ENCODE data around the gene UBQLN2.
"Not testable (repeated sequence)": the region's sequence is repeated elsewhere in the genome, so short reads cannot be mapped to it uniquely, and the experiment has no call there.

The UBQLN2 gene

GRCh38 chrX:56563231-56564161 is at the start of gene UBQLN2:
Gene UBQLN2, plus strand, starts transcription at chrX:56563627. Its CDS starts 247 bp downstream, at chrX:56563874.
- peak; percentile 81 for DNase-seq

GRCh38 chrX:56519642-56520041 is 43.8 kb upstream of the UBQLN2 start:
- DNase-seq, result no peak

DNA sequence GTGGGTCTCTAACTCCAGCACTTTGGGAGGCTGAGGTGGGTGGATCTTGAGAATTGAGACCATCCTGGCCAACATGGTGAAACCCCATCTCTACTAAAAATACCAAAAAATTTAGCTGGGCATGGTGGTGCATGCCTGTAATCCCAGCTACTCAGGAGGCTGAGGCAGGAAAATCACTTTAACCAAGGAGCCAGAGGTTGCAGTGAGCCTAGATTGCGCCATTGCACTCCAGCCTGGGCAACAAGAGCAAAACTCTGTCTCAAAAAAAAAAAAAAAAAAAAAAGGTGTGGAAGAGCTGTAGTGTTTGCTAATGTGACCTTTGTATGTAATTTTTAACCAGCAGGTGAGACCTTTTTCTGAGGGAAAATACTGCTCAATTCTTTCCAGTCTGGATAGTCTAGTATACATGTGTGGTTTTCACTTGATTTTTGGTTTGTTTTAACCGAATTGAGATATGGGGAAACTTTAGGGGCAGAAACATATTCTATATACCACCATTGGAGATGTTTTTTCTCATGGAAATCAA is 33.9 kb upstream of the UBQLN2 start:
- DNase-seq, result not testable (repeated sequence)

- no peak for DNase-seq
These were observed 33.4 kb upstream of the UBQLN2 start for GRCh38 chrX:56530011-56530410.

- DNase-seq, result no peak
These were observed 12.8 kb upstream of the UBQLN2 start for GRCh38 chrX:56550667-56551066.

- no peak for DNase-seq
These were observed 8.6 kb upstream of the UBQLN2 start for GRCh38 chrX:56554870-56555269.

DNA sequence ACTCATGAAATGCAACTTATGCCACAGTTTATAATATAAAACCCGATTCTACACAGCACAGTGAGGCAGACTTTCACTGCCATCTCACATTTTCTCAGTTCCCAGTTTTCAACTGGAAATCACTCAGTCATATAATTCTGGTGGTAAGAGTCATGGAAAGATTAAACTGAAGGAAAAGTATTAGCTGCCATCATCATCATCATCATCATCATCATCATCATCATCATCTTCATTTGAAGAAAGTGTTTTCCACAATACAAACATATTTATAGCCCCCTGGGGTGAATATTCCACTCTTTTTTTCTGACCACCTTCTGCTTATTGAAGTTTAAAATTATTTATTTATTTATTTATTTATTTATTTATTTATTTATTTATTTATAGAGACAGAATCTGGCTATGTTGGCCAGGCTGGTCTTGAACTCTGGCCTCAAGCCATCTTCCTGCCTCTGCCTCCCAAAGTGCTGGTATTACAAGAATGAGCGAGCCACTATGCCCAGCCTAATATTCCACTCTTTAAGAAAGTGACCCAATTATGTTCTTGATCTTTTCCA is 6.0 kb upstream of the UBQLN2 start:
- no peak for DNase-seq

GRCh38 chrX:56564164-56564885 is 898 bp downstream of the UBQLN2 start:
- DNase-seq, result peak; percentile 72

- DNase-seq, result no peak
These were observed 1.8 kb downstream of the UBQLN2 start for GRCh38 chrX:56564921-56565840.

GRCh38 chrX:56569378-56570057 is 6.1 kb downstream of the UBQLN2 start:
- no peak for DNase-seq

DNA sequence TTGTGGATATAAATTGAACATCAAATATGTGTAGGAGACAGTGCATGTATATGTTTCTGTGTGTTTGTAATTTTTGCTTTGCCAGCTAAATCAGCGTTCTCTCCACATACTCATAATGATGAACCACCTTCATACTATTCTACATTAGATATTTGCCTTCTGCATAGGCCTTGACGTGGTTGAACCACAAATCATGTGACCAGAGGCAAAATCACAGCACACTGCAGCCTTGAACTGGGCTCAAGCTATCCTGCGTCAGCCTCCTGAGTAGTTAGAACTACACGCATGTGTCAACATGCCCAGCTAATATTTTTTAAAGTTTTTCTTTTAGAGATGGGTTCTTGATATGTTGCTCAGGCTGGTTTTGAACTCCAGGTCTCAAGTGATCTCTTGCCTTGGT is 9.5 kb downstream of the UBQLN2 start:
- DNase-seq, result no peak

GRCh38 chrX:56574861-56575260 is 11.4 kb downstream of the UBQLN2 start:
- no peak for DNase-seq

GRCh38 chrX:56576721-56577120 is 13.3 kb downstream of the UBQLN2 start:
- no peak for DNase-seq

DNA sequence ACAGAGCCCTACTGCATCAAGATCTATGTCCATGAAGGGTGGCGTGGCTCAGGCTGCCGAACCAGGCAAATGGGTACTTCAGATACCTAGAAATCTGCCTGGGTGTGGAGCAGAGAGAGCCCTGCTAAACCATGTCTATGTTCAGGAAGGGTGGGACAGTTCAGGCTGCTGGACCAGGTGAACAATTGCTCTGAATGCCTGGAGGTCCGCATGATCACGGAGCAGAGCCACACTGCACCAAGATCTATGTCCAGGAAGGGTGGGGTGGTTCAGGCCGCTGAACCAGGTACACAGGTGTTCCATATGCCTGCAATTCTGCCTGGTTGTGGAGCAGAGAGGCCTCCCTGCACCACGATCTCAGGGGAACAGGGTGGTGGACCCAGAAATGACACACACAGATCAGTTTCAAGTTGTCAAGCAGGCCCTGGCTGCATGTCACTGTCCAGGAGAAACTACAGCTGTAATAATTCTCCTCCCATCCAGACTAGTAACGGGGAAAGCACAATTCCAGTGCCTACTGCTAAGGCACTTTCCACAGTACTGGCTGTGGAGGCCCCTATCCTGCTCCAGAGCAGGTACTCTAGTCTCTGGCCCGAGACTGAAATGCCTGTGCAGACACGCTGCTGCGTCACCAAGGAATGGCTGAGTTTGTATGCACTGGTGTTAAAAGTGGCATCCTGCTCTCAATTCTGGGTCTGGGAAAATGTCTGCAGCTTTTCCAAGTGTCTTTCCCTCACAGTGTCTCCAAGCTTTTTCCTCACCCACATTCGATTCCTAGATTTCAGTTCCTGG is 25.2 kb downstream of the UBQLN2 start:
- no peak for DNase-seq

- not testable (repeated sequence) for DNase-seq
These were observed 28.4 kb downstream of the UBQLN2 start for GRCh38 chrX:56591830-56592229.

- no peak for DNase-seq
These were observed 36.7 kb downstream of the UBQLN2 start for GRCh38 chrX:56600141-56600540.

DNA sequence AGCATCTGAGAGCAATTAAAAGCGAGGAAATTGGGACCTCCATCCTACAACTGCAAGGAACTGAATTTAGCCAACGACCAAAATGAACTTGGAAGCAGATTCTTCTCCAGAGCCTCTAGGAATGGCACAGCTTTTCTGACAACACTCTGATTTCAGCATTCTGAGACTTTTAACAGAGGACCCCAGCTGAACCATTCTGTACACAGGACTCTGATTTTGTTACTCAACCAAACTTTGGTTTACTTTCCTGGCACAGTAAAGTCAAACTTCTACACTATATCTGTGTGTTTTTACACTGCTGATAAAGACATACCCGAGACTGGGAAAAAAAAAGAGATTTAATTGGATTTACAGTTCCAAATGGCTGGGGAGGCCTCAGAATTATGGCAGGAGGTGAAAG is 37.6 kb downstream of the UBQLN2 start:
- no peak for DNase-seq

DNA sequence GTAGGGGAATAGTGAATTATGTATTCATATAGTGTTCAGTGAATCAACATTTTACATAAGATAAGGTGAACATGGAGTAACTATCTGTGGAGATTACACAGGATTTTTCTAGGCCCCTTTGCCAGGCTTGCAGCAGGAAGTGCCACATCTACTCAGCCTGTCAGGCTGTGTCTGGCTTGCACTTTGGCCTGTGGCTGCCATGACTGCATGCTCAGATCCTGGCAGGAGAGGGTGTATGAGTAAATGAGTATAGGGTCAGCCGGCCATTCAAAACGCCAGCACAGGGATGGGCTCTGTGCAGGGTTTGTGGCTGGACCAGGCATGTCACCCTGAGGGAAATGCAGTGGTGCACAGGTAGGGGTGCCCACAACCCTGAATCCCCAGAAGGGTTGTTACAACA is 51.9 kb downstream of the UBQLN2 start:
- DNase-seq, result no peak

Measured in activated CD4-positive, alpha-beta T cell treated with anti-CD3 and anti-CD28 coated beads, Interleukin-2, amount 50 U/mL, for 16 hours (primary cell).